ENCODE measurements around the gene GEMIN2. TPM values are rescaled to one million over a fixed set of nuclear protein-coding genes. Genes with fewer than 3 reads are reported as not detected.

The GEMIN2 gene
- total and polyA plus RNA-seq, 2 donors (not counting 3 experiments of a cell fraction or from before 2014, with no cell fraction given): 14.3 to 19.5 TPM

DNA sequence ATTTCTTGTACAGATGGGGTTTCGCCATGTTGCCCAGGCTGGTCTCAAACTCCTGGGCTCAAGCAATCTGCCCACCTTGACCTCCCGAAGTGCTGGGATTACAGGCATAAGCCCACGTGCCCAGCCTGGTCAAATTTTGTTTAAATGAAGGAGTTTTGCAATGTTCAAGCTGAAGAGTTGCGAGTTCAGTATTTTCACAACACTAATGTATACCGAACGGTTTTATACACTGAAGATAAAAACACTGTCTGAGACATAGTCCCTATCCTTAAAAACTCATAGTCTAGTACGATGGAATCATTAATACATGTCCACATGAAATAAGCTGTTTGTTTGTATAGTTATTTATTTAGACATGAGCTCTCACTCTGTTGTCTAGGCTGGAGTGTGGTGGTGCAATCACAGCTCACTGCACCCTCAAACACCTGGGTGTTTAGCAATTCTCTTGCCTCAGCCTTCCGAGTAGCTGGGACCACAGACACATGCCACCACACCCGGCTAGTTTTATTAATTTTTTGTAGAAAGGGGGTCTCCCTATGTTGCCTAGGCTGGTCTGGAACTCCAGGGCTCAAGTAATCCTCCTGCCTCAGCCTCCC, 40.6 kb downstream of the GEMIN2 start:
- no peaks in the 10 kb centered on the region for H3K79me2 ChIP-seq (ENCODE audit: control insufficient read depth, insufficient read depth, low read length)
- ChIA-PET POLR2A (no interaction called here), CTCF (no interaction called here)
- H2AFZ ChIP-seq (ENCODE audit: low read depth, low read length): no peak overlapping the region
- no peak overlapping the region for H3K4me2 ChIP-seq (ENCODE audit: insufficient read depth, low read length)
- H3K27ac ChIP-seq (ENCODE audit: insufficient read depth, low read depth, low read length): no peak overlapping the region
- TF ChIP-seq, protein P1, sequence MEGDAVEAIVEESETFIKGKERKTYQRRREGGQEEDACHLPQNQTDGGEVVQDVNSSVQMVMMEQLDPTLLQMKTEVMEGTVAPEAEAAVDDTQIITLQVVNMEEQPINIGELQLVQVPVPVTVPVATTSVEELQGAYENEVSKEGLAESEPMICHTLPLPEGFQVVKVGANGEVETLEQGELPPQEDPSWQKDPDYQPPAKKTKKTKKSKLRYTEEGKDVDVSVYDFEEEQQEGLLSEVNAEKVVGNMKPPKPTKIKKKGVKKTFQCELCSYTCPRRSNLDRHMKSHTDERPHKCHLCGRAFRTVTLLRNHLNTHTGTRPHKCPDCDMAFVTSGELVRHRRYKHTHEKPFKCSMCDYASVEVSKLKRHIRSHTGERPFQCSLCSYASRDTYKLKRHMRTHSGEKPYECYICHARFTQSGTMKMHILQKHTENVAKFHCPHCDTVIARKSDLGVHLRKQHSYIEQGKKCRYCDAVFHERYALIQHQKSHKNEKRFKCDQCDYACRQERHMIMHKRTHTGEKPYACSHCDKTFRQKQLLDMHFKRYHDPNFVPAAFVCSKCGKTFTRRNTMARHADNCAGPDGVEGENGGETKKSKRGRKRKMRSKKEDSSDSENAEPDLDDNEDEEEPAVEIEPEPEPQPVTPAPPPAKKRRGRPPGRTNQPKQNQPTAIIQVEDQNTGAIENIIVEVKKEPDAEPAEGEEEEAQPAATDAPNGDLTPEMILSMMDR (IDR thresholded peaks at IDR 0.05; ENCODE audit: extremely low read depth in 1 of 2, insufficient read depth in 1 of 2, low read depth in 1 of 2, low read length in 2 of 2): no peak
- TF ChIP-seq GATA2 (IDR thresholded peaks at IDR 0.05; ENCODE audit: insufficient read depth, insufficient read length, low read depth, low read length): no peak
- no peak for TF ChIP-seq MYC (IDR thresholded peaks at IDR 0.05; ENCODE audit: low read depth, low read length)
- TF ChIP-seq POLR2AphosphoS5 (IDR thresholded peaks at IDR 0.05; ENCODE audit: insufficient read depth, low read depth, low read length): no peak
- TF ChIP-seq, protein P2, sequence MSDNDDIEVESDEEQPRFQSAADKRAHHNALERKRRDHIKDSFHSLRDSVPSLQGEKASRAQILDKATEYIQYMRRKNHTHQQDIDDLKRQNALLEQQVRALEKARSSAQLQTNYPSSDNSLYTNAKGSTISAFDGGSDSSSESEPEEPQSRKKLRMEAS (IDR thresholded peaks at IDR 0.05; ENCODE audit: insufficient read depth, insufficient read length): no peak
- no peak for TF ChIP-seq EZH2 (IDR thresholded peaks at IDR 0.05; ENCODE audit: borderline replicate concordance, low read depth, low read length, severe bottlenecking)
- TF ChIP-seq JUN (IDR thresholded peaks at IDR 0.05; ENCODE audit: borderline replicate concordance, insufficient read depth, insufficient read length, low read depth): no peak
- no peak for TF ChIP-seq FOS (IDR thresholded peaks at IDR 0.05; ENCODE audit: borderline replicate concordance, insufficient read depth, low read length)
- DNase-seq (ENCODE audit: low read depth, low spot score): no peak
- H3K9me1 ChIP-seq (replicated peaks; ENCODE audit: control insufficient read depth, extremely low read depth, insufficient read depth, low read length): no peaks in the 10 kb centered on the region
- intact Hi-C loops (cut with micrococcal nuclease) (no loop called here), dilution Hi-C loops (cut with MboI; ENCODE audit: extremely low pct_ligation_motif_present, low sequenced_read_pairs) (no loop called here)
- H3K27me3 ChIP-seq (ENCODE audit: control insufficient read depth in 2 of 2, insufficient read depth in 2 of 2, low read length in 2 of 2): no peaks in the 10 kb centered on the region
- no peak for FAIRE-seq
- H3K9ac ChIP-seq (replicated peaks; ENCODE audit: extremely low read depth, insufficient read depth, low read length): no peak overlapping the region
- no peaks in the 10 kb centered on the region for H3K9me3 ChIP-seq (replicated peaks; ENCODE audit: control insufficient read depth, insufficient read depth, low read length)
- BruUV-seq (replicated peaks): no TSS peak
- H4K20me1 ChIP-seq (replicated peaks; ENCODE audit: control insufficient read depth, extremely low read depth, insufficient read depth, low read length): no peaks in the 10 kb centered on the region
- peaks cover 6 to 11% of the 10 kb centered on the region in 2 experiments for H3K36me3 ChIP-seq (ENCODE audit: control insufficient read depth in 2 of 2, extremely low read depth in 1 of 2, insufficient read depth in 2 of 2, low read length in 2 of 2)
- no peak overlapping the region for H3K4me3 ChIP-seq (replicated peaks in 1 of 3; ENCODE audit: insufficient read depth in 1 of 3, low read depth in 1 of 3, low read length in 3 of 3)
- no peaks in the 10 kb centered on the region for H3K4me1 ChIP-seq (ENCODE audit: control insufficient read depth, extremely low read depth, insufficient read depth, low read length)

Data from endothelial cell of umbilical vein (primary cell).